HepG2 (cell line): ENCODE results near the gene MAP3K7CL. TPM values are rescaled to one million over a fixed set of nuclear protein-coding genes. Genes with fewer than 3 reads are reported as not detected.
A peak's percentile ranks its signal among the peaks of the same experiment; 100 is the strongest.

ENCODE experiments used
- DNMT3B ChIP-seq: conservative IDR thresholded peaks from 2 replicates; pipeline ENCODE4 v1.6.1; 2016; ENCODE audit warnings: missing biosample characterization, control low read depth
- HNF4A ChIP-seq: sonication (generic); formaldehyde crosslinking; IDR thresholded peaks from 2 replicates; pipeline ENCODE4 v1.4.0; 2020; ENCODE audit warnings: missing genetic modification reagents
- HOXD1 ChIP-seq: sonication (generic); formaldehyde crosslinking; IDR thresholded peaks from 2 replicates; pipeline ENCODE4 v1.5.0; 2020; ENCODE audit warnings: missing genetic modification reagents
- IRF2 ChIP-seq: IDR thresholded peaks from 2 replicates; pipeline ENCODE4 v1.6.1; 2018; ENCODE audit warnings: missing genetic modification reagents, missing compliant biosample characterization
- MIER3 ChIP-seq: IDR thresholded peaks from 2 replicates; pipeline ENCODE4 v1.6.1; 2016; ENCODE audit warnings: missing compliant biosample characterization, borderline replicate concordance
- RBM39 ChIP-seq: fragments of 200-400 bp; formaldehyde crosslinking; IDR thresholded peaks from one replicate; pipeline ENCODE4 v1.6.1; 2018; ENCODE audit warnings: antibody characterized with exemption, mild to moderate bottlenecking, low read depth, low read length; ENCODE audit not compliant: poor library complexity, severe bottlenecking
- REL ChIP-seq: sonication (generic); formaldehyde crosslinking; conservative IDR thresholded peaks from 2 replicates; pipeline ENCODE4 v1.8.0; 2022; ENCODE audit warnings: mild to moderate bottlenecking, missing genetic modification reagents, moderate library complexity
- SKI ChIP-seq: fragments of 450-650 bp; IDR thresholded peaks from one replicate; pipeline ENCODE4 v1.6.1; 2018; ENCODE audit warnings: mild to moderate bottlenecking; ENCODE audit not compliant: partially characterized antibody
- SNAI1 ChIP-seq: sonication (generic); formaldehyde crosslinking; IDR thresholded peaks from 2 replicates; pipeline ENCODE4 v1.5.0; 2020; ENCODE audit warnings: mild to moderate bottlenecking, missing genetic modification reagents, borderline replicate concordance
- ZNF234 ChIP-seq: sonication (generic); formaldehyde crosslinking; conservative IDR thresholded peaks from 2 replicates; pipeline ENCODE4 v1.5.1; 2020; ENCODE audit warnings: mild to moderate bottlenecking, missing genetic modification reagents
- ZNF34 ChIP-seq: sonication (generic); formaldehyde crosslinking; IDR thresholded peaks from 2 replicates; pipeline ENCODE4 v1.4.0; 2020; ENCODE audit warnings: mild to moderate bottlenecking, missing genetic modification reagents, borderline replicate concordance
- ZNF431 ChIP-seq: sonication (generic); formaldehyde crosslinking; IDR thresholded peaks from 2 replicates; pipeline ENCODE4 v1.9.0; 2022; ENCODE audit warnings: missing genetic modification reagents, low read depth, mild to moderate bottlenecking, borderline replicate concordance
- ZNF441 ChIP-seq: sonication (generic); formaldehyde crosslinking; IDR thresholded peaks from 2 replicates; pipeline ENCODE4 v1.7.0; 2021; ENCODE audit warnings: missing genetic modification reagents, borderline replicate concordance
- ZNF552 ChIP-seq: sonication (generic); formaldehyde crosslinking; IDR thresholded peaks from 2 replicates; pipeline ENCODE4 v1.9.0; 2022; ENCODE audit warnings: missing genetic modification reagents, mild to moderate bottlenecking, borderline replicate concordance
- polyA plus RNA-seq, 8 experiments: library from polyadenylated mRNA; depleted of rRNA in 3 of 8; stranded (reverse) in 7 of 8; unstranded in 1 of 8; fragments of >200 nt; fragmentation: Illumina TruSeq in 4 of 8; extraction: Trizol in 4 of 8; gene quantifications; 2 replicates each; pipeline versions ENCODE4 v1.2.1 to v1.2.3, GENCODE V29; 2011 to 2016; ENCODE audit warnings: low read depth in 4 of 8, missing spikeins in 1 of 8, mixed read lengths in 1 of 8; ENCODE audit not compliant: insufficient read depth in 1 of 8
- total RNA-seq, 5 experiments: library from RNA; depleted of rRNA; stranded (reverse); fragments of >200 nt; fragmentation: Illumina TruSeq; extraction: Trizol; gene quantifications; 2 replicates each; pipeline ENCODE4 v1.2.3, GENCODE V29; 2016; ENCODE audit warnings: low read depth in 1 of 5
- TF ChIP-seq, protein P1 (sequence below): sonication (generic); formaldehyde crosslinking; IDR thresholded peaks from 2 replicates; pipeline ENCODE4 v1.8.1; 2023; ENCODE audit warnings: missing genetic modification reagents, inconsistent platforms, borderline replicate concordance
- TF ChIP-seq, protein P2 (sequence below): sonication (generic); formaldehyde crosslinking; IDR thresholded peaks from 2 replicates; pipeline ENCODE4 v1.5.1; 2020; ENCODE audit warnings: mild to moderate bottlenecking, missing genetic modification reagents, borderline replicate concordance
- TF ChIP-seq, protein P3 (sequence below): IDR thresholded peaks from 2 replicates; pipeline ENCODE4 v1.6.1; 2012; ENCODE audit warnings: low read length, improper control_type of control experiment

The MAP3K7CL gene
- total and polyA plus RNA-seq, 2 of the 13 experiments (the other 11 are each of a cell fraction or from before 2014, with no cell fraction given) = 0.04 to 0.15 TPM

DNA sequence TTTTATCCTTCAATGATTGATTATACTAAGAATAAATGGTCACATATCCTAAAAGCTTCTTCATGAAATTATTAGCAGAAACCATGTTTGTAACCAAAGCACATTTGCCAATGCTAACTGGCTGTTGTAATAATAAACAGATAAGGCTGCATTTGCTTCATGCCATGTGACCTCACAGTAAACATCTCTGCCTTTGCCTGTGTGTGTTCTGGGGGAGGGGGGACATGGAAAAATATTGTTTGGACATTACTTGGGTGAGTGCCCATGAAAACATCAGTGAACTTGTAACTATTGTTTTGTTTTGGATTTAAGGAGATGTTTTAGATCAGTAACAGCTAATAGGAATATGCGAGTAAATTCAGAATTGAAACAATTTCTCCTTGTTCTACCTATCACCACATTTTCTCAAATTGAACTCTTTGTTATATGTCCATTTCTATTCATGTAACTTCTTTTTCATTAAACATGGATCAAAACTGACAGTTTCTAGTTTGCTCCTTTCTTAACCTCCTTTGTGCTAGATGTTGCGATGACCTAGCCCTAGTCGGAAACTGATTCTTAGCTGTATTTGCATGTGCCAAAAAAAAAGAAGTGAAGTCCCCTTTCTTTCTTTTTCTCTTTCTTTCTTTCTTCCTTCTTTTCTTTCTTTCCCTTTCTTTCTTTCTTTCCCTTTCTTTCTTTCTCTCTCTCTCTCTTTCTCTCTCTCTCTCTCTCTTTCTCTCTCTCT, 45.1 kb downstream of the MAP3K7CL start (continued):
- no peak for TF ChIP-seq ZNF234 (CRISPR knock-in tag)
- no peak for TF ChIP-seq HNF4A
- TF ChIP-seq, protein P1, sequence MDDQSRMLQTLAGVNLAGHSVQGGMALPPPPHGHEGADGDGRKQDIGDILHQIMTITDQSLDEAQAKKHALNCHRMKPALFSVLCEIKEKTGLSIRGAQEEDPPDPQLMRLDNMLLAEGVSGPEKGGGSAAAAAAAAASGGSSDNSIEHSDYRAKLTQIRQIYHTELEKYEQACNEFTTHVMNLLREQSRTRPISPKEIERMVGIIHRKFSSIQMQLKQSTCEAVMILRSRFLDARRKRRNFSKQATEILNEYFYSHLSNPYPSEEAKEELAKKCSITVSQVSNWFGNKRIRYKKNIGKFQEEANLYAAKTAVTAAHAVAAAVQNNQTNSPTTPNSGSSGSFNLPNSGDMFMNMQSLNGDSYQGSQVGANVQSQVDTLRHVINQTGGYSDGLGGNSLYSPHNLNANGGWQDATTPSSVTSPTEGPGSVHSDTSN = no peak
- no peak for TF ChIP-seq RBM39
- no peak for TF ChIP-seq DNMT3B (CRISPR knock-in tag)
- no peak for TF ChIP-seq ZNF441 (CRISPR knock-in tag)
- TF ChIP-seq HOXD1 = no peak
- TF ChIP-seq SKI = peak; percentile 26
- no peak for TF ChIP-seq ZNF552 (CRISPR knock-in tag)
- no peak for TF ChIP-seq ZNF34 (CRISPR knock-in tag)
- TF ChIP-seq SNAI1 (CRISPR knock-in tag) = no peak
- TF ChIP-seq MIER3 = no peak
- TF ChIP-seq ZNF431 (CRISPR knock-in tag) = no peak
- TF ChIP-seq, protein P2, sequence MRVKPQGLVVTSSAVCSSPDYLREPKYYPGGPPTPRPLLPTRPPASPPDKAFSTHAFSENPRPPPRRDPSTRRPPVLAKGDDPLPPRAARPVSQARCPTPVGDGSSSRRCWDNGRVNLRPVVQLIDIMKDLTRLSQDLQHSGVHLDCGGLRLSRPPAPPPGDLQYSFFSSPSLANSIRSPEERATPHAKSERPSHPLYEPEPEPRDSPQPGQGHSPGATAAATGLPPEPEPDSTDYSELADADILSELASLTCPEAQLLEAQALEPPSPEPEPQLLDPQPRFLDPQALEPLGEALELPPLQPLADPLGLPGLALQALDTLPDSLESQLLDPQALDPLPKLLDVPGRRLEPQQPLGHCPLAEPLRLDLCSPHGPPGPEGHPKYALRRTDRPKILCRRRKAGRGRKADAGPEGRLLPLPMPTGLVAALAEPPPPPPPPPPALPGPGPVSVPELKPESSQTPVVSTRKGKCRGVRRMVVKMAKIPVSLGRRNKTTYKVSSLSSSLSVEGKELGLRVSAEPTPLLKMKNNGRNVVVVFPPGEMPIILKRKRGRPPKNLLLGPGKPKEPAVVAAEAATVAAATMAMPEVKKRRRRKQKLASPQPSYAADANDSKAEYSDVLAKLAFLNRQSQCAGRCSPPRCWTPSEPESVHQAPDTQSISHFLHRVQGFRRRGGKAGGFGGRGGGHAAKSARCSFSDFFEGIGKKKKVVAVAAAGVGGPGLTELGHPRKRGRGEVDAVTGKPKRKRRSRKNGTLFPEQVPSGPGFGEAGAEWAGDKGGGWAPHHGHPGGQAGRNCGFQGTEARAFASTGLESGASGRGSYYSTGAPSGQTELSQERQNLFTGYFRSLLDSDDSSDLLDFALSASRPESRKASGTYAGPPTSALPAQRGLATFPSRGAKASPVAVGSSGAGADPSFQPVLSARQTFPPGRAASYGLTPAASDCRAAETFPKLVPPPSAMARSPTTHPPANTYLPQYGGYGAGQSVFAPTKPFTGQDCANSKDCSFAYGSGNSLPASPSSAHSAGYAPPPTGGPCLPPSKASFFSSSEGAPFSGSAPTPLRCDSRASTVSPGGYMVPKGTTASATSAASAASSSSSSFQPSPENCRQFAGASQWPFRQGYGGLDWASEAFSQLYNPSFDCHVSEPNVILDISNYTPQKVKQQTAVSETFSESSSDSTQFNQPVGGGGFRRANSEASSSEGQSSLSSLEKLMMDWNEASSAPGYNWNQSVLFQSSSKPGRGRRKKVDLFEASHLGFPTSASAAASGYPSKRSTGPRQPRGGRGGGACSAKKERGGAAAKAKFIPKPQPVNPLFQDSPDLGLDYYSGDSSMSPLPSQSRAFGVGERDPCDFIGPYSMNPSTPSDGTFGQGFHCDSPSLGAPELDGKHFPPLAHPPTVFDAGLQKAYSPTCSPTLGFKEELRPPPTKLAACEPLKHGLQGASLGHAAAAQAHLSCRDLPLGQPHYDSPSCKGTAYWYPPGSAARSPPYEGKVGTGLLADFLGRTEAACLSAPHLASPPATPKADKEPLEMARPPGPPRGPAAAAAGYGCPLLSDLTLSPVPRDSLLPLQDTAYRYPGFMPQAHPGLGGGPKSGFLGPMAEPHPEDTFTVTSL = peak; percentile 32; the same call in 1 of the 2 replicates
- no peak for TF ChIP-seq IRF2
- TF ChIP-seq, protein P3, sequence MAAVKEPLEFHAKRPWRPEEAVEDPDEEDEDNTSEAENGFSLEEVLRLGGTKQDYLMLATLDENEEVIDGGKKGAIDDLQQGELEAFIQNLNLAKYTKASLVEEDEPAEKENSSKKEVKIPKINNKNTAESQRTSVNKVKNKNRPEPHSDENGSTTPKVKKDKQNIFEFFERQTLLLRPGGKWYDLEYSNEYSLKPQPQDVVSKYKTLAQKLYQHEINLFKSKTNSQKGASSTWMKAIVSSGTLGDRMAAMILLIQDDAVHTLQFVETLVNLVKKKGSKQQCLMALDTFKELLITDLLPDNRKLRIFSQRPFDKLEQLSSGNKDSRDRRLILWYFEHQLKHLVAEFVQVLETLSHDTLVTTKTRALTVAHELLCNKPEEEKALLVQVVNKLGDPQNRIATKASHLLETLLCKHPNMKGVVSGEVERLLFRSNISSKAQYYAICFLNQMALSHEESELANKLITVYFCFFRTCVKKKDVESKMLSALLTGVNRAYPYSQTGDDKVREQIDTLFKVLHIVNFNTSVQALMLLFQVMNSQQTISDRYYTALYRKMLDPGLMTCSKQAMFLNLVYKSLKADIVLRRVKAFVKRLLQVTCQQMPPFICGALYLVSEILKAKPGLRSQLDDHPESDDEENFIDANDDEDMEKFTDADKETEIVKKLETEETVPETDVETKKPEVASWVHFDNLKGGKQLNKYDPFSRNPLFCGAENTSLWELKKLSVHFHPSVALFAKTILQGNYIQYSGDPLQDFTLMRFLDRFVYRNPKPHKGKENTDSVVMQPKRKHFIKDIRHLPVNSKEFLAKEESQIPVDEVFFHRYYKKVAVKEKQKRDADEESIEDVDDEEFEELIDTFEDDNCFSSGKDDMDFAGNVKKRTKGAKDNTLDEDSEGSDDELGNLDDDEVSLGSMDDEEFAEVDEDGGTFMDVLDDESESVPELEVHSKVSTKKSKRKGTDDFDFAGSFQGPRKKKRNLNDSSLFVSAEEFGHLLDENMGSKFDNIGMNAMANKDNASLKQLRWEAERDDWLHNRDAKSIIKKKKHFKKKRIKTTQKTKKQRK = no peak
- TF ChIP-seq REL (CRISPR knock-in tag) = no peak
